Neuron (in vitro differentiated cells): ENCODE results near the gene OCIAD1.

Experiments used
- H2AFZ ChIP-seq: one replicate; pipeline ENCODE4 v1.6.1; 2013; ENCODE audit warnings: low read depth, mild to moderate bottlenecking, inconsistent platforms, low read length, moderate library complexity
- H3K27me3 ChIP-seq: one replicate; pipeline ENCODE4 v1.6.1; 2013; ENCODE audit warnings: low read length; ENCODE audit not compliant: insufficient read depth
- H3K36me3 ChIP-seq: one replicate; pipeline ENCODE4 v1.6.1; 2013; ENCODE audit warnings: low read length; ENCODE audit not compliant: insufficient read depth
- H3K4me1 ChIP-seq: one replicate; pipeline ENCODE4 v1.6.1; 2013; ENCODE audit warnings: low read length; ENCODE audit not compliant: insufficient read depth
- H3K4me3 ChIP-seq: 2 replicates; pipeline ENCODE4 v1.5.1; 2013; ENCODE audit warnings: mild to moderate bottlenecking, low read length, moderate library complexity
- H3K9me3 ChIP-seq: one replicate; pipeline ENCODE4 v1.6.1; 2013; ENCODE audit warnings: low read length

The OCIAD1 gene

GRCh38 chr4:48905363-48906015 is 74.6 kb downstream of the OCIAD1 start:
- peaks cover 15% of the 10 kb centered on the region for H3K4me1 ChIP-seq
- no peak overlapping the region for H2AFZ ChIP-seq
- no peak overlapping the region for H3K4me3 ChIP-seq
- no peaks in the 10 kb centered on the region for H3K36me3 ChIP-seq
- no peaks in the 10 kb centered on the region for H3K27me3 ChIP-seq
- no peaks in the 10 kb centered on the region for H3K9me3 ChIP-seq

GRCh38 chr4:48906206-48907173 is 75.6 kb downstream of the OCIAD1 start, which contains the start of gene OCIAD2:
Gene OCIAD2 (minus strand): TSS chr4:48906774. CDS start chr4:48904549, 2,225 bp downstream.
- Histone ChIP-seq H3K4me3 (no peak within 1 kb of the TSS), H2AFZ (no peak within 1 kb of the TSS), H3K36me3 (no peaks in the 10 kb centered on the region), H3K9me3 (no peaks in the 10 kb centered on the region), H3K27me3 (no peaks in the 10 kb centered on the region), H3K4me1 (peaks cover 13% of the 10 kb centered on the region)

DNA sequence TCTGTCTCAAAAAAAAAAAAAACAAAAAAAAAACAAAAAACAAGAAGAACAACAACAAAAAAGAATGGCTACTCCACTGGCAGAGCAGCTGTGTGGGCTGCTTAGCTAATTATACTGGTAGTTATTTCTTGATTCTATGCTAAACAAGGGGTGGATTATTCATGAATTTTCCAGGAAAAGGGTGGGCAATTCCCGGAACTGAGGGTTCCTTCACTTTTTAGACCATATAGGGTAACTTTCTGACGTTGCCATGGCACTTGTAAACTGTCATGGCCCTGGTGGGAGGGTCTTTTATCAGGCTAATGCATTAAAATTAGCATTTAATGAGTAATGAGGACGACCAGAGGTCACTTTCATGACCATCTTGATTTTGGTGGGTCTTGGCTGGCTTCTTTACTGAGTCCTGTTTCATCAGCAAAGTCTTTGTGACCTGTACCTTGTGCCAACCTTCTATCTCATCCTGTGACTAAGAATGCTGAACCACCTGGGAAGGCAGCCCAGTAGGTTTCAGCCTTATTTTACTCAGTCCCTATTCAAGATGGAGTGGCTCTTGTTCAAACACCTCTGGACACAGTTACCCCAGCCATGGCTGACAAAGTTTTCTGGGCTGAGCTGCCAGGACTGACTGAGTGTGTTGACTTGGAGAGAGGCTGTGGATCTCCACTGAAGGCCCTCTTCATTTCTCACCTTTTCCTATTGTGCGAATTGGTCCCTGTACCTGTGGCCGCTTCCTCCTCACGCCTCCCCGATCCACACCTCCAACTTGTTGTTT is 77.0 kb downstream of the OCIAD1 start:
- Histone ChIP-seq H3K27me3 (no peaks in the 10 kb centered on the region), H3K9me3 (no peaks in the 10 kb centered on the region), H3K4me3 (no peak overlapping the region), H3K4me1 (peaks cover 13% of the 10 kb centered on the region), H3K36me3 (no peaks in the 10 kb centered on the region), H2AFZ (no peak overlapping the region)

DNA sequence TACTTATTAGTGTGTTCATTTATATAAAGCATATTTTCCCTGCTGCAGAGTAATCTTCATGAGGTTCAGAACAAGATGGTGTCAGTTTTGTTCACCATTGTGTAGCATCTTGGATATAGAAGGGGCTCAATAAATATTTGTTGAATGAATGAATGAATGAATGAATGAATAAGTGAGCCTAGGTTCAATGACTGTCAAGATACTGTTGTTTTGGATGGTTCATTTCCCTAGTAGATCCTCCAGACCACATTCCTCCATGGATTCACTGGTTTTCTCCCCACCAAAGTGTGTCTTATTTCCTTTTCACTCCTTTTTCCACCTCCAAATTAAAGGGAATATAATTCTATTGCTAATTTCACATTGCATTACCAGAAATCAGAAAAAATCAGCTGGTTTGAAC is 77.8 kb downstream of the OCIAD1 start:
- Histone ChIP-seq H3K27me3 (no peaks in the 10 kb centered on the region), H3K4me1 (peaks cover 13% of the 10 kb centered on the region), H3K4me3 (no peak overlapping the region), H3K9me3 (no peaks in the 10 kb centered on the region), H2AFZ (no peak overlapping the region), H3K36me3 (no peaks in the 10 kb centered on the region)

DNA sequence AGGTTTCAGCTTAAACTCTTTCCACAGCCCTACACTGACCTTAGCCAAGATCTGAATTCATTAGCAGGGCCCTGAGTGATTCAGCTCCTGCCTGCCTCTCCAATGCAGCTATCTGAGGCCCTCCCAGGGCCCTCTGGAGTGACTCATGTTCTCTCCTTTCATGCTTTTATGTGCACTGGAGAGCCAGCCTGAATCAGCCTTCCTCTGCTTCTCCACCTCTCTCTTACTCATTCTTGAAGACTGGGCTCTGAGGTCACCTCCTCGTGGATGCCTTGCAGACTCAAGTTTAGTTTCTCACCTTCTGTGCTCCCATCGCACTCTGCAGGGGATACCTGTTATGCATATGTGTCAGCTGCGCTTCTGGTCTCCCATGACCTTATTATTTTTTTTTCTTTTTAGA is 78.8 kb downstream of the OCIAD1 start:
- no peaks in the 10 kb centered on the region for H3K27me3 ChIP-seq
- no peaks in the 10 kb centered on the region for H3K9me3 ChIP-seq

GRCh38 chr4:48910511-48910910 is 79.6 kb downstream of the OCIAD1 start:
- Histone ChIP-seq H3K4me1 (peaks cover 13% of the 10 kb centered on the region), H3K9me3 (no peaks in the 10 kb centered on the region), H3K27me3 (no peaks in the 10 kb centered on the region), H3K36me3 (no peaks in the 10 kb centered on the region), H3K4me3 (no peak overlapping the region), H2AFZ (no peak overlapping the region)

More for the DNA sequence above, 78.8 kb downstream of the OCIAD1 start:
- Histone ChIP-seq H2AFZ (no peak overlapping the region), H3K4me1 (peaks cover 13% of the 10 kb centered on the region), H3K4me3 (no peak overlapping the region), H3K36me3 (no peaks in the 10 kb centered on the region)
